Measurements from ENCODE around the gene DOCK2.

The DOCK2 gene

GRCh38 chr5:169848792-169849191 is 211.7 kb downstream of the DOCK2 start:
- no peak for TF ChIP-seq EZH2phosphoT487 (IDR thresholded peaks at IDR 0.05; ENCODE audit: borderline replicate concordance)
- TF ChIP-seq, protein P1, sequence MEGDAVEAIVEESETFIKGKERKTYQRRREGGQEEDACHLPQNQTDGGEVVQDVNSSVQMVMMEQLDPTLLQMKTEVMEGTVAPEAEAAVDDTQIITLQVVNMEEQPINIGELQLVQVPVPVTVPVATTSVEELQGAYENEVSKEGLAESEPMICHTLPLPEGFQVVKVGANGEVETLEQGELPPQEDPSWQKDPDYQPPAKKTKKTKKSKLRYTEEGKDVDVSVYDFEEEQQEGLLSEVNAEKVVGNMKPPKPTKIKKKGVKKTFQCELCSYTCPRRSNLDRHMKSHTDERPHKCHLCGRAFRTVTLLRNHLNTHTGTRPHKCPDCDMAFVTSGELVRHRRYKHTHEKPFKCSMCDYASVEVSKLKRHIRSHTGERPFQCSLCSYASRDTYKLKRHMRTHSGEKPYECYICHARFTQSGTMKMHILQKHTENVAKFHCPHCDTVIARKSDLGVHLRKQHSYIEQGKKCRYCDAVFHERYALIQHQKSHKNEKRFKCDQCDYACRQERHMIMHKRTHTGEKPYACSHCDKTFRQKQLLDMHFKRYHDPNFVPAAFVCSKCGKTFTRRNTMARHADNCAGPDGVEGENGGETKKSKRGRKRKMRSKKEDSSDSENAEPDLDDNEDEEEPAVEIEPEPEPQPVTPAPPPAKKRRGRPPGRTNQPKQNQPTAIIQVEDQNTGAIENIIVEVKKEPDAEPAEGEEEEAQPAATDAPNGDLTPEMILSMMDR (conservative IDR thresholded peaks at IDR 0.05; ENCODE audit: low read length) = no peak
- no peak overlapping the region for H3K9ac ChIP-seq (ENCODE audit: low read depth, low read length, poor library complexity, severe bottlenecking)
- H3K36me3 ChIP-seq (ENCODE audit: insufficient read depth, low read length) = peaks cover 28% of the 10 kb centered on the region; the same call in 1 of the 2 replicates
- H3F3A ChIP-seq (ENCODE audit: low read depth) = no peaks in the 10 kb centered on the region
- no peak overlapping the region for H3K4me3 ChIP-seq (ENCODE audit: low read length, poor library complexity, severe bottlenecking)
- H3K4me2 ChIP-seq (ENCODE audit: low read depth, low read length, poor library complexity, severe bottlenecking) = no peak overlapping the region
- H4K20me1 ChIP-seq (ENCODE audit: insufficient read depth, low read length, poor library complexity, severe bottlenecking) = no peaks in the 10 kb centered on the region
- H3K27me3 ChIP-seq (ENCODE audit: insufficient read depth, low read length, poor library complexity, severe bottlenecking) = no peaks in the 10 kb centered on the region
- H3K79me2 ChIP-seq (ENCODE audit: insufficient read depth, low read length) = no peaks in the 10 kb centered on the region
- no peaks in the 10 kb centered on the region for H3K4me1 ChIP-seq (ENCODE audit: insufficient read depth, low read length, poor library complexity, severe bottlenecking)
- H2AFZ ChIP-seq (ENCODE audit: low read length) = no peak overlapping the region
- H3K9me3 ChIP-seq (ENCODE audit: insufficient read depth, low read depth, low read length) = peaks cover 9% of the 10 kb centered on the region; the same call in 1 of the 2 replicates
- no peaks in the 10 kb centered on the region for H3K9me2 ChIP-seq (replicated peaks; ENCODE audit: low read depth, low read length)

DNA sequence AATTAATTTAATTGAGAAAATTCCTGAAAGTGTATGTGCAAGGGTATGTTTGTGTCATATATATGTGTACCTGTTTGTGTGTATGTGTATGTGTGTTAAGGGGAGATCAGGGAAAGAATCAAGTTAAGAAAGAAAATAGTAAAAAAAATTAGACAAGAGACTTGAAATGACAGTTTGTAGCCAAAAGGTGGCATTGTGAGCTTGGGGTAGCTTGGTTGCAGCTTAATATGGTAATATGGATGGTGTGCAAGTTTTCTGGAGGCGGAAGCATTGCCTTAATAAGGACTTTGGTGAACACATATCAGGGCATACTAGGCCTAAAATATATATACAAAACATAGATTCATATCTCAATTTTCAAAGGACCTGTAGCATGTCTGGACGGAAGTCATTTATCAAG is 213.3 kb downstream of the DOCK2 start:
- no peaks in the 10 kb centered on the region for H4K20me1 ChIP-seq (ENCODE audit: insufficient read depth, low read length, poor library complexity, severe bottlenecking)
- H3K9ac ChIP-seq (ENCODE audit: low read depth, low read length, poor library complexity, severe bottlenecking) = no peak overlapping the region
- H3K4me1 ChIP-seq (ENCODE audit: insufficient read depth, low read length, poor library complexity, severe bottlenecking) = no peaks in the 10 kb centered on the region
- H3F3A ChIP-seq (ENCODE audit: low read depth) = no peaks in the 10 kb centered on the region
- no peak overlapping the region for H3K4me3 ChIP-seq (ENCODE audit: low read length, poor library complexity, severe bottlenecking)
- TF ChIP-seq EZH2phosphoT487 (IDR thresholded peaks at IDR 0.05; ENCODE audit: borderline replicate concordance) = no peak
- TF ChIP-seq, protein P1 (conservative IDR thresholded peaks at IDR 0.05; ENCODE audit: low read length) = 0 out of 2 replicates have a peak, but pooled peaks have one; percentile 26
- H3K4me2 ChIP-seq (ENCODE audit: low read depth, low read length, poor library complexity, severe bottlenecking) = no peak overlapping the region
- H3K9me3 ChIP-seq (ENCODE audit: insufficient read depth, low read depth, low read length) = peaks cover 9% of the 10 kb centered on the region; the same call in 1 of the 2 replicates
- peaks cover 28% of the 10 kb centered on the region; the same call in 1 of the 2 replicates for H3K36me3 ChIP-seq (ENCODE audit: insufficient read depth, low read length)
- no peaks in the 10 kb centered on the region for H3K9me2 ChIP-seq (replicated peaks; ENCODE audit: low read depth, low read length)
- no peaks in the 10 kb centered on the region for H3K79me2 ChIP-seq (ENCODE audit: insufficient read depth, low read length)
- no peak overlapping the region for H2AFZ ChIP-seq (ENCODE audit: low read length)
- no peaks in the 10 kb centered on the region for H3K27me3 ChIP-seq (ENCODE audit: insufficient read depth, low read length, poor library complexity, severe bottlenecking)

DNA sequence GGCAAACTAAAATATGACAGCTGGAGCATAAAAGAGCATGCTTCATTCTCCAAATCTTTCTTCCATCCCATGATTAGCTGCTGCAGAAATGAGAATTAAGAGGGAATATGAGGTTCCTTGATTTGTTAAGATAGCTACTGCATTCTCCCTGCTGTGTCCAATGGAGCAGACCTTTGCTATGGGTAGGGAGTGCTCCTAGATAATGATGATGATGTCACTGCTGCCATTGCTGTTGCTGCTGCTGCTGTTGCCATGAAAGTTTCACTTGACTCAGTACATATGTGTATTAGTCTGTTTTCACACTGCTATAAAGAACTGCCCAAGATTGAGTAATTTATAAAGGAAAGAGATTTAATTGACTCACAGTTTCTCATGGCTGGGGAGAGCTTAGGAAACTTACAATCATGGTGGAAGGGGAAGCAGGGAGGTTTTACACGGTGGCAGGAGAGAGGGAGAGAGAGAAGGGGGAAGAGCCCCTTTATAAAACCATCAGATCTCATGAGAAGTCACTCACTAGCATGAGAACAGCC is 214.3 kb downstream of the DOCK2 start:
- no peaks in the 10 kb centered on the region for H3K4me1 ChIP-seq (ENCODE audit: insufficient read depth, low read length, poor library complexity, severe bottlenecking)
- H3K9me2 ChIP-seq (replicated peaks; ENCODE audit: low read depth, low read length) = no peaks in the 10 kb centered on the region
- no peaks in the 10 kb centered on the region for H3K79me2 ChIP-seq (ENCODE audit: insufficient read depth, low read length)
- H3F3A ChIP-seq (ENCODE audit: low read depth) = no peaks in the 10 kb centered on the region
- peaks cover 28% of the 10 kb centered on the region; the same call in 1 of the 2 replicates for H3K36me3 ChIP-seq (ENCODE audit: insufficient read depth, low read length)
- TF ChIP-seq, protein P1 (conservative IDR thresholded peaks at IDR 0.05; ENCODE audit: low read length) = no peak
- no peak for TF ChIP-seq EZH2phosphoT487 (IDR thresholded peaks at IDR 0.05; ENCODE audit: borderline replicate concordance)
- H4K20me1 ChIP-seq (ENCODE audit: insufficient read depth, low read length, poor library complexity, severe bottlenecking) = no peaks in the 10 kb centered on the region
- H3K27me3 ChIP-seq (ENCODE audit: insufficient read depth, low read length, poor library complexity, severe bottlenecking) = no peaks in the 10 kb centered on the region
- no peak overlapping the region for H3K9ac ChIP-seq (ENCODE audit: low read depth, low read length, poor library complexity, severe bottlenecking)
- peaks cover 9% of the 10 kb centered on the region; the same call in 1 of the 2 replicates for H3K9me3 ChIP-seq (ENCODE audit: insufficient read depth, low read depth, low read length)
- no peak overlapping the region for H3K4me3 ChIP-seq (ENCODE audit: low read length, poor library complexity, severe bottlenecking)
- no peak overlapping the region for H3K4me2 ChIP-seq (ENCODE audit: low read depth, low read length, poor library complexity, severe bottlenecking)
- no peak overlapping the region for H2AFZ ChIP-seq (ENCODE audit: low read length)

Data from Loucy (cell line).